GM23338 (cell line): ENCODE data around the gene MAP2K4. TPM values are rescaled to one million over a fixed set of nuclear protein-coding genes. Genes with fewer than 3 reads are reported as not detected.

ENCODE experiments used
- ATAC-seq: fragments of 200-7000 bp; cut with Tn5 transposase; 3 replicates; pipeline ENCODE4 v1.9.1; 2020
- DNase-seq: peaks from one replicate; pipeline ENCODE4 v3.0.0-alpha.2; 2015; ENCODE audit warnings: low spot score
- H2AFZ ChIP-seq: fragments of 200-600 bp; sonication (generic); 2 replicates; pipeline ENCODE4 v1.8.0; 2016; ENCODE audit warnings: antibody characterized with exemption, mild to moderate bottlenecking, moderate library complexity
- H3F3A ChIP-seq: fragments of 200-600 bp; sonication (generic); replicated peaks from 2 replicates; pipeline ENCODE4 v1.8.0; 2017; ENCODE audit warnings: antibody characterized with exemption, mixed run types, low read depth
- H3K27ac ChIP-seq: fragments of 200-600 bp; sonication (generic); 2 replicates; pipeline ENCODE4 v1.6.1; 2016; ENCODE audit warnings: low read depth
- H3K27me3 ChIP-seq: fragments of 200-600 bp; sonication (generic); 2 replicates; pipeline ENCODE4 v1.8.0; 2016; ENCODE audit warnings: mild to moderate bottlenecking, mixed run types, moderate library complexity; ENCODE audit not compliant: insufficient read depth
- H3K36me3 ChIP-seq: fragments of 200-600 bp; sonication (generic); 2 replicates; pipeline ENCODE4 v1.8.0; 2016; ENCODE audit warnings: mild to moderate bottlenecking; ENCODE audit not compliant: insufficient read depth
- H3K4me1 ChIP-seq: fragments of 200-600 bp; sonication (generic); 2 replicates; pipeline ENCODE4 v1.8.0; 2016; ENCODE audit warnings: mild to moderate bottlenecking, moderate library complexity; ENCODE audit not compliant: insufficient read depth
- H3K4me2 ChIP-seq: fragments of 200-600 bp; sonication (generic); 2 replicates; pipeline ENCODE4 v1.7.1; 2017; ENCODE audit warnings: mixed run types
- H3K4me3 ChIP-seq: fragments of 200-600 bp; sonication (generic); 2 replicates; pipeline ENCODE4 v1.6.1; 2016; ENCODE audit warnings: mixed run types
- H3K79me2 ChIP-seq: fragments of 200-600 bp; sonication (generic); replicated peaks from 2 replicates; pipeline ENCODE4 v1.8.0; 2017; ENCODE audit warnings: mild to moderate bottlenecking; ENCODE audit not compliant: insufficient read depth
- H3K9me2 ChIP-seq: fragments of 200-600 bp; sonication (generic); 2 replicates; pipeline ENCODE4 v1.8.0; 2017; ENCODE audit not compliant: insufficient read depth
- H4K20me1 ChIP-seq: fragments of 200-600 bp; sonication (generic); replicated peaks from 2 replicates; pipeline ENCODE4 v1.8.0; 2017; ENCODE audit warnings: mild to moderate bottlenecking; ENCODE audit not compliant: insufficient read depth
- H3K27ac Mint-ChIP-seq: 2 replicates; pipeline ENCODE4 v1.8.0; 2020; ENCODE audit warnings: inconsistent platforms, mild to moderate bottlenecking, moderate library complexity, mixed read lengths
- H3K27me3 Mint-ChIP-seq: 3 replicates; pipeline ENCODE4 v1.8.0; 2022; ENCODE audit warnings: low read depth, mild to moderate bottlenecking, moderate library complexity, mixed read lengths, inconsistent platforms; ENCODE audit not compliant: insufficient read depth, poor library complexity
- H3K36me3 Mint-ChIP-seq: 3 replicates; pipeline ENCODE4 v1.8.0; 2021; ENCODE audit warnings: low read depth, mild to moderate bottlenecking, inconsistent platforms, moderate library complexity, mixed read lengths
- H3K4me1 Mint-ChIP-seq: 3 replicates; pipeline ENCODE4 v1.8.0; 2020; ENCODE audit warnings: mild to moderate bottlenecking, inconsistent platforms, mixed read lengths
- H3K4me3 Mint-ChIP-seq: 3 replicates; pipeline ENCODE4 v1.8.0; 2021; ENCODE audit warnings: moderate library complexity, mild to moderate bottlenecking, inconsistent platforms, mixed read lengths
- H3K9me3 Mint-ChIP-seq: 3 replicates; pipeline ENCODE4 v1.8.0; 2020; ENCODE audit warnings: moderate library complexity, mild to moderate bottlenecking, inconsistent platforms, mixed read lengths
- EZH2 ChIP-seq: fragments of 200-600 bp; sonication (generic); IDR thresholded peaks from one replicate; pipeline ENCODE4 v1.8.0; 2017; ENCODE audit warnings: antibody characterized with exemption, mild to moderate bottlenecking, low read depth; ENCODE audit not compliant: unreplicated experiment
- EZH2phosphoT487 ChIP-seq: fragments of 200-600 bp; sonication (generic); IDR thresholded peaks from one replicate; pipeline ENCODE4 v1.8.1; 2018; ENCODE audit warnings: antibody characterized with exemption; ENCODE audit not compliant: unreplicated experiment
- JUNB ChIP-seq: IDR thresholded peaks from one replicate; pipeline ENCODE4 v1.6.1; 2016; ENCODE audit warnings: antibody characterized with exemption; ENCODE audit not compliant: unreplicated experiment
- ZNF114 ChIP-seq: fragments of 250-450 bp; sonication (Bioruptor Pico); IDR thresholded peaks from 2 replicates; pipeline ENCODE4 v1.5.0; 2020; ENCODE audit warnings: mild to moderate bottlenecking, moderate library complexity
- ZNF331 ChIP-seq: fragments of 250-450 bp; sonication (Bioruptor Pico); IDR thresholded peaks from 2 replicates; pipeline ENCODE4 v1.5.0; 2020; ENCODE audit warnings: low read depth, mild to moderate bottlenecking, moderate library complexity
- polyA plus RNA-seq: library from polyadenylated mRNA; unstranded; fragments of >200 nt; fragmentation: Nextera tagmentation; extraction: Ambion mirVana; gene quantifications from 2 replicates; pipeline ENCODE4 v1.2.1, GENCODE V29; 2016
- total RNA-seq: library from RNA; depleted of rRNA; stranded (reverse); fragments of >200 nt; shearing (Covaris generic); gene quantifications from 2 replicates; pipeline ENCODE4 v1.2.3, GENCODE V29; 2014
- TF ChIP-seq, protein P1 (sequence below), 2 experiments: fragments of 200-600 bp in 1 of 2; sonication (generic) in 1 of 2; conservative IDR thresholded peaks; 2 replicates each; pipeline versions ENCODE4 v1.5.1 to v1.6.1; 2016 to 2017; ENCODE audit warnings: antibody characterized with exemption in 2 of 2, low read depth in 2 of 2, mild to moderate bottlenecking in 2 of 2, moderate library complexity in 1 of 2
- TF ChIP-seq, protein P2 (sequence below): IDR thresholded peaks from one replicate; pipeline ENCODE4 v1.6.1; 2018; ENCODE audit warnings: antibody characterized with exemption; ENCODE audit not compliant: unreplicated experiment
- TF ChIP-seq, protein P3 (sequence below): fragments of 250-450 bp; sonication (Bioruptor Pico); IDR thresholded peaks from 2 replicates; pipeline ENCODE4 v1.5.0; 2020; ENCODE audit warnings: mild to moderate bottlenecking, moderate library complexity

The MAP2K4 gene
- total and polyA plus RNA-seq, 2 experiments from 2014 or later: 25.3 to 36.4 TPM

DNA sequence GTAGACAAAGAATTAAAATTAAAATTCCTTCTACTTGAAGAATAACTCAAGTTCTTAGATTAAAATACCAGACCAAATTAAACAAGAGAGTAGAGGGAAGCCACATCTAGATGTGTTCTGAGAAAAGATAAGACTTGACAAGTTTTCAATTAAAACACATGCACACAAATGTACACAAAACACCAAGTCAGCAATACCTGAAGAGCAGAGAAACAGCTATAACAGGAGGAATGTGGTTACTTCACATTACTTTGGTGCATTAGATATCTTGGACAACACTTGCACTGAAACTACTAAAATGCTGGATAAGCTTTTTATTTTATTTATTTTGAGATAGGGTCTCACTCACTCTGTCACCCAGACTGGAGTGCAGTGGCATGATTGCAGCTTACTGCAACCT is 113.9 kb downstream of the MAP2K4 start:
- no peak overlapping the region for H3K27ac Mint-ChIP-seq
- H3K4me3 ChIP-seq: no peak overlapping the region
- H3K9me2 ChIP-seq: no peaks in the 10 kb centered on the region
- H4K20me1 ChIP-seq: no peaks in the 10 kb centered on the region
- H3K27me3 ChIP-seq: no peaks in the 10 kb centered on the region
- ATAC-seq (no peak), DNase-seq (no peak)
- H3K4me1 Mint-ChIP-seq: no peaks in the 10 kb centered on the region
- peaks cover 4% of the 10 kb centered on the region; the same call in 1 of the 3 replicates for H3K9me3 Mint-ChIP-seq
- no peak for TF ChIP-seq EZH2
- H3K4me1 ChIP-seq: no peaks in the 10 kb centered on the region
- H2AFZ ChIP-seq: no peak overlapping the region
- H3K4me3 Mint-ChIP-seq: no peak overlapping the region
- H3K36me3 Mint-ChIP-seq: peaks cover 35% of the 10 kb centered on the region
- no peak overlapping the region for H3K4me2 ChIP-seq
- H3K27me3 Mint-ChIP-seq: peaks cover 2% of the 10 kb centered on the region
- H3K79me2 ChIP-seq: no peaks in the 10 kb centered on the region
- peaks cover 4% of the 10 kb centered on the region; the same call in 1 of the 2 replicates for H3K36me3 ChIP-seq
- no peaks in the 10 kb centered on the region for H3F3A ChIP-seq
- no peak overlapping the region for H3K27ac ChIP-seq

DNA sequence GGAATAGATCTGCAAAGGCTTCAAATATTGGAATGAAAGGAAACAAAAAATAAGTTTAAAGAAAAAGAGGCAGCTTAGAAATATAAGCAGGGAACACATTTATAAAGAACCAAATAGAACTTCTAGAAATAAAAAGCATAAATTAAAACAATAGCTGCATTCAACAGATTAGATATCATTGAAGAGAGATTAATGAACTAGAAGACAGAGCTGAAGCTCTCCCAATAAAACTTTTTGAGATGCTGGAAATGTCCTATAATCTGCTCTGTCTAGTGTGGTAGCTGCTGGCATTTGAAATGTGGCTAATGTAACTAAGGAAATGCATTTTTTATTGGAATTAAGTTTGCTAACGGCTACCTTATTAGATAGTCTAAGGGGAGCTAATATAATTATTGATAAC is 115.6 kb downstream of the MAP2K4 start:
- no peaks in the 10 kb centered on the region for H3K27me3 ChIP-seq
- no peak overlapping the region for H3K27ac ChIP-seq
- H4K20me1 ChIP-seq: no peaks in the 10 kb centered on the region
- Mint-ChIP-seq H3K9me3 (peaks cover 4% of the 10 kb centered on the region; the same call in 1 of the 3 replicates), H3K4me1 (no peaks in the 10 kb centered on the region), H3K27me3 (peaks cover 2% of the 10 kb centered on the region), H3K36me3 (peaks cover 38% of the 10 kb centered on the region), H3K4me3 (no peak overlapping the region), H3K27ac (no peak overlapping the region)
- DNase-seq (no peak), ATAC-seq (no peak)
- no peaks in the 10 kb centered on the region for H3K9me2 ChIP-seq
- no peaks in the 10 kb centered on the region for H3F3A ChIP-seq
- H3K36me3 ChIP-seq: peaks cover 4% of the 10 kb centered on the region; the same call in 1 of the 2 replicates
- no peaks in the 10 kb centered on the region for H3K79me2 ChIP-seq
- H3K4me2 ChIP-seq: no peak overlapping the region
- H3K4me3 ChIP-seq: no peak overlapping the region
- TF ChIP-seq ZNF114 (no peak), EZH2phosphoT487 (no peak), JUNB (no peak), ZNF331 (CRISPR knock-in tag) (no peak)
- TF ChIP-seq, protein P1, sequence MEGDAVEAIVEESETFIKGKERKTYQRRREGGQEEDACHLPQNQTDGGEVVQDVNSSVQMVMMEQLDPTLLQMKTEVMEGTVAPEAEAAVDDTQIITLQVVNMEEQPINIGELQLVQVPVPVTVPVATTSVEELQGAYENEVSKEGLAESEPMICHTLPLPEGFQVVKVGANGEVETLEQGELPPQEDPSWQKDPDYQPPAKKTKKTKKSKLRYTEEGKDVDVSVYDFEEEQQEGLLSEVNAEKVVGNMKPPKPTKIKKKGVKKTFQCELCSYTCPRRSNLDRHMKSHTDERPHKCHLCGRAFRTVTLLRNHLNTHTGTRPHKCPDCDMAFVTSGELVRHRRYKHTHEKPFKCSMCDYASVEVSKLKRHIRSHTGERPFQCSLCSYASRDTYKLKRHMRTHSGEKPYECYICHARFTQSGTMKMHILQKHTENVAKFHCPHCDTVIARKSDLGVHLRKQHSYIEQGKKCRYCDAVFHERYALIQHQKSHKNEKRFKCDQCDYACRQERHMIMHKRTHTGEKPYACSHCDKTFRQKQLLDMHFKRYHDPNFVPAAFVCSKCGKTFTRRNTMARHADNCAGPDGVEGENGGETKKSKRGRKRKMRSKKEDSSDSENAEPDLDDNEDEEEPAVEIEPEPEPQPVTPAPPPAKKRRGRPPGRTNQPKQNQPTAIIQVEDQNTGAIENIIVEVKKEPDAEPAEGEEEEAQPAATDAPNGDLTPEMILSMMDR (conservative IDR thresholded peaks at IDR 0.05; ENCODE audit: low read depth in 2 of 2): no peak
- TF ChIP-seq, protein P2, sequence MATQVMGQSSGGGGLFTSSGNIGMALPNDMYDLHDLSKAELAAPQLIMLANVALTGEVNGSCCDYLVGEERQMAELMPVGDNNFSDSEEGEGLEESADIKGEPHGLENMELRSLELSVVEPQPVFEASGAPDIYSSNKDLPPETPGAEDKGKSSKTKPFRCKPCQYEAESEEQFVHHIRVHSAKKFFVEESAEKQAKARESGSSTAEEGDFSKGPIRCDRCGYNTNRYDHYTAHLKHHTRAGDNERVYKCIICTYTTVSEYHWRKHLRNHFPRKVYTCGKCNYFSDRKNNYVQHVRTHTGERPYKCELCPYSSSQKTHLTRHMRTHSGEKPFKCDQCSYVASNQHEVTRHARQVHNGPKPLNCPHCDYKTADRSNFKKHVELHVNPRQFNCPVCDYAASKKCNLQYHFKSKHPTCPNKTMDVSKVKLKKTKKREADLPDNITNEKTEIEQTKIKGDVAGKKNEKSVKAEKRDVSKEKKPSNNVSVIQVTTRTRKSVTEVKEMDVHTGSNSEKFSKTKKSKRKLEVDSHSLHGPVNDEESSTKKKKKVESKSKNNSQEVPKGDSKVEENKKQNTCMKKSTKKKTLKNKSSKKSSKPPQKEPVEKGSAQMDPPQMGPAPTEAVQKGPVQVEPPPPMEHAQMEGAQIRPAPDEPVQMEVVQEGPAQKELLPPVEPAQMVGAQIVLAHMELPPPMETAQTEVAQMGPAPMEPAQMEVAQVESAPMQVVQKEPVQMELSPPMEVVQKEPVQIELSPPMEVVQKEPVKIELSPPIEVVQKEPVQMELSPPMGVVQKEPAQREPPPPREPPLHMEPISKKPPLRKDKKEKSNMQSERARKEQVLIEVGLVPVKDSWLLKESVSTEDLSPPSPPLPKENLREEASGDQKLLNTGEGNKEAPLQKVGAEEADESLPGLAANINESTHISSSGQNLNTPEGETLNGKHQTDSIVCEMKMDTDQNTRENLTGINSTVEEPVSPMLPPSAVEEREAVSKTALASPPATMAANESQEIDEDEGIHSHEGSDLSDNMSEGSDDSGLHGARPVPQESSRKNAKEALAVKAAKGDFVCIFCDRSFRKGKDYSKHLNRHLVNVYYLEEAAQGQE: no peak
- TF ChIP-seq, protein P3, sequence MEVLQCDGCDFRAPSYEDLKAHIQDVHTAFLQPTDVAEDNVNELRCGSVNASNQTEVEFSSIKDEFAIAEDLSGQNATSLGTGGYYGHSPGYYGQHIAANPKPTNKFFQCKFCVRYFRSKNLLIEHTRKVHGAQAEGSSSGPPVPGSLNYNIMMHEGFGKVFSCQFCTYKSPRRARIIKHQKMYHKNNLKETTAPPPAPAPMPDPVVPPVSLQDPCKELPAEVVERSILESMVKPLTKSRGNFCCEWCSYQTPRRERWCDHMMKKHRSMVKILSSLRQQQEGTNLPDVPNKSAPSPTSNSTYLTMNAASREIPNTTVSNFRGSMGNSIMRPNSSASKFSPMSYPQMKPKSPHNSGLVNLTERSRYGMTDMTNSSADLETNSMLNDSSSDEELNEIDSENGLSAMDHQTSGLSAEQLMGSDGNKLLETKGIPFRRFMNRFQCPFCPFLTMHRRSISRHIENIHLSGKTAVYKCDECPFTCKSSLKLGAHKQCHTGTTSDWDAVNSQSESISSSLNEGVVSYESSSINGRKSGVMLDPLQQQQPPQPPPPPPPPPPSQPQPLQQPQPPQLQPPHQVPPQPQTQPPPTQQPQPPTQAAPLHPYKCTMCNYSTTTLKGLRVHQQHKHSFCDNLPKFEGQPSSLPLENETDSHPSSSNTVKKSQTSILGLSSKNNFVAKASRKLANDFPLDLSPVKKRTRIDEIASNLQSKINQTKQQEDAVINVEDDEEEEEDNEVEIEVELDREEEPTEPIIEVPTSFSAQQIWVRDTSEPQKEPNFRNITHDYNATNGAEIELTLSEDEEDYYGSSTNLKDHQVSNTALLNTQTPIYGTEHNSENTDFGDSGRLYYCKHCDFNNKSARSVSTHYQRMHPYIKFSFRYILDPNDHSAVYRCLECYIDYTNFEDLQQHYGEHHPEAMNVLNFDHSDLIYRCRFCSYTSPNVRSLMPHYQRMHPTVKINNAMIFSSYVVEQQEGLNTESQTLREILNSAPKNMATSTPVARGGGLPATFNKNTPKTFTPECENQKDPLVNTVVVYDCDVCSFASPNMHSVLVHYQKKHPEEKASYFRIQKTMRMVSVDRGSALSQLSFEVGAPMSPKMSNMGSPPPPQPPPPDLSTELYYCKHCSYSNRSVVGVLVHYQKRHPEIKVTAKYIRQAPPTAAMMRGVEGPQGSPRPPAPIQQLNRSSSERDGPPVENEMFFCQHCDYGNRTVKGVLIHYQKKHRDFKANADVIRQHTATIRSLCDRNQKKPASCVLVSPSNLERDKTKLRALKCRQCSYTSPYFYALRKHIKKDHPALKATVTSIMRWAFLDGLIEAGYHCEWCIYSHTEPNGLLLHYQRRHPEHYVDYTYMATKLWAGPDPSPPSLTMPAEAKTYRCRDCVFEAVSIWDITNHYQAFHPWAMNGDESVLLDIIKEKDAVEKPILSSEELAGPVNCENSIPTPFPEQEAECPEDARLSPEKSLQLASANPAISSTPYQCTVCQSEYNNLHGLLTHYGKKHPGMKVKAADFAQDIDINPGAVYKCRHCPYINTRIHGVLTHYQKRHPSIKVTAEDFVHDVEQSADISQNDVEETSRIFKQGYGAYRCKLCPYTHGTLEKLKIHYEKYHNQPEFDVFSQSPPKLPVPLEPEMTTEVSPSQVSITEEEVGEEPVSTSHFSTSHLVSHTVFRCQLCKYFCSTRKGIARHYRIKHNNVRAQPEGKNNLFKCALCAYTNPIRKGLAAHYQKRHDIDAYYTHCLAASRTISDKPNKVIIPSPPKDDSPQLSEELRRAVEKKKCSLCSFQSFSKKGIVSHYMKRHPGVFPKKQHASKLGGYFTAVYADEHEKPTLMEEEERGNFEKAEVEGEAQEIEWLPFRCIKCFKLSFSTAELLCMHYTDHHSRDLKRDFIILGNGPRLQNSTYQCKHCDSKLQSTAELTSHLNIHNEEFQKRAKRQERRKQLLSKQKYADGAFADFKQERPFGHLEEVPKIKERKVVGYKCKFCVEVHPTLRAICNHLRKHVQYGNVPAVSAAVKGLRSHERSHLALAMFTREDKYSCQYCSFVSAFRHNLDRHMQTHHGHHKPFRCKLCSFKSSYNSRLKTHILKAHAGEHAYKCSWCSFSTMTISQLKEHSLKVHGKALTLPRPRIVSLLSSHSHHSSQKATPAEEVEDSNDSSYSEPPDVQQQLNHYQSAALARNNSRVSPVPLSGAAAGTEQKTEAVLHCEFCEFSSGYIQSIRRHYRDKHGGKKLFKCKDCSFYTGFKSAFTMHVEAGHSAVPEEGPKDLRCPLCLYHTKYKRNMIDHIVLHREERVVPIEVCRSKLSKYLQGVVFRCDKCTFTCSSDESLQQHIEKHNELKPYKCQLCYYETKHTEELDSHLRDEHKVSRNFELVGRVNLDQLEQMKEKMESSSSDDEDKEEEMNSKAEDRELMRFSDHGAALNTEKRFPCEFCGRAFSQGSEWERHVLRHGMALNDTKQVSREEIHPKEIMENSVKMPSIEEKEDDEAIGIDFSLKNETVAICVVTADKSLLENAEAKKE (CRISPR knock-in tag): no peak
- no peaks in the 10 kb centered on the region for H3K4me1 ChIP-seq
- no peak overlapping the region for H2AFZ ChIP-seq
